ENCODE measurements around the gene TMEM231. TPM values are rescaled to one million over a fixed set of nuclear protein-coding genes. Genes with fewer than 3 reads are reported as not detected.
A peak's percentile ranks its signal among the peaks of the same experiment; 100 is the strongest.

The TMEM231 gene
- total and polyA plus RNA-seq, 9 of the 15 experiments (the other 6 are each of a cell fraction or from before 2014, with no cell fraction given): 1.6 to 27.6 (median 9.1) TPM

DNA sequence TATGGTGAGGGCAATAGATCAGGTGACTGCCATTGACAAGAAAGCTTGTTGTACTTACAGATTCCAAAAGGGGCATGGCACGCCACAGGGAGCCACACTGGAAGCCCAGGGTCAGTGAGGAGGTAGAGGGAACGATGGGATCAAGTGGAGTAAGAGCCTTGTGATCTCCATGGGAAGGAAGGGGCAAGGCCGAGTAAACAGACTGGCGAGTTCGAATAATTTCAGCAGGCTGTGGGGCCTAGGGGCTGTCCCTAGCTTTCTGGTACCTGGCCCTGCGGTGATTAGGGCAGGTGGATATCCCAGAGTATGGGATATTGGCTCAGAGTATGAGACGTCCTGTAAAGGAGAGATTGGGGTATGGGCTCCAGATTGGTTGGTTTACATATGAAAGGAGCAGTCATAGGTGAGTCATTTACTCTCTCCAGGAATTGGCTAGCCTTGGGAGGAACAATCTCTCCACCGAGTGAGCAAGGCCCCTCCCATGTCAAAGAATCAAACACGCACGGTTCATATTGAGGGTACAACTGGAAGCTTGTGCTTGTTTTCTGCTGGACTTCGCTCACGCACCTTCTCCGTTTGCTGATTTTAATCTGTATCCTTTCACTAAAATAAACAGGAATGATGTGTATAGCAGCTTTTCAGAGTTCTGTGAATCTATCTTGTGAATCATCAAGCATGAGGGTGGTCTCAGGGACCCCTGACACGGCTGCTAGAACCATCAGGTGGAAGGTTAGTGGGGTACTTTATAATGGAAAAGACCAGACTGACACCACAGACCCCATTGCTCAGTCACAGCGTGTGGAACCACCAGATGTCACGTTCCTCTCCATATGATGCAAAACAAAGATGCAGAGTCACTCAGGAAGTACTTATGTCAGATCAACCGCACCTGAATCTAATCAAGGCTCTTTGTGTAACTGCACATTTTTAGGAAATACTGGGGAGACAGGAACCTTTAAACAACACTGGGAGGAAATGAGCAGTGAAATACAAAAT, 38.1 kb upstream of the TMEM231 start (continued):
- TF ChIP-seq, protein P1, sequence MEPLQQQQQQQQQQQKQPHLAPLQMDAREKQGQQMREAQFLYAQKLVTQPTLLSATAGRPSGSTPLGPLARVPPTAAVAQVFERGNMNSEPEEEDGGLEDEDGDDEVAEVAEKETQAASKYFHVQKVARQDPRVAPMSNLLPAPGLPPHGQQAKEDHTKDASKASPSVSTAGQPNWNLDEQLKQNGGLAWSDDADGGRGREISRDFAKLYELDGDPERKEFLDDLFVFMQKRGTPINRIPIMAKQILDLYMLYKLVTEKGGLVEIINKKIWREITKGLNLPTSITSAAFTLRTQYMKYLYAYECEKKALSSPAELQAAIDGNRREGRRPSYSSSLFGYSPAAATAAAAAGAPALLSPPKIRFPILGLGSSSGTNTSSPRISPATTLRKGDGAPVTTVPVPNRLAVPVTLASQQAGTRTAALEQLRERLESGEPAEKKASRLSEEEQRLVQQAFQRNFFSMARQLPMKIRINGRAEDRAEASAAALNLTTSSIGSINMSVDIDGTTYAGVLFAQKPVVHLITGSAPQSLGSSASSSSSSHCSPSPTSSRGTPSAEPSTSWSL (CRISPR knock-in tag; IDR thresholded peaks at IDR 0.05; ENCODE audit: borderline replicate concordance): no peak
- TF ChIP-seq HDAC8 (tag; IDR thresholded peaks at IDR 0.05) (no peak; the same call in 1 of the 2 replicates), NR2C1 (IDR thresholded peaks at IDR 0.05) (peak; percentile 15; the same call in 1 of the 2 replicates), NR2C1 (tag; IDR thresholded peaks at IDR 0.05) (peak; percentile 71), HDAC3 (IDR thresholded peaks at IDR 0.05; ENCODE audit: borderline replicate concordance, partially characterized antibody) (peak; percentile 58), ZNF184 (CRISPR knock-in tag; IDR thresholded peaks at IDR 0.05) (no peak), RB1 (IDR thresholded peaks at IDR 0.05; ENCODE audit: low read depth) (no peak), SNRNP70 (optimal IDR thresholded peaks at IDR 0.05; ENCODE audit: low read depth, low read length) (no peak), DNMT1 (IDR thresholded peaks at IDR 0.05) (no peak), ZKSCAN3 (CRISPR knock-in tag; IDR thresholded peaks at IDR 0.05) (0 out of 2 replicates have a peak, but pooled peaks have one; percentile 37), ZNF76 (CRISPR knock-in tag; IDR thresholded peaks at IDR 0.05; ENCODE audit: borderline replicate concordance) (no peak), TARDBP (IDR thresholded peaks at IDR 0.05) (no peak), OTX1 (CRISPR knock-in tag; IDR thresholded peaks at IDR 0.05) (no peak), ADNP (tag; IDR thresholded peaks at IDR 0.05) (no peak), NR4A1 (CRISPR knock-in tag; IDR thresholded peaks at IDR 0.05) (no peak), NR4A1 (tag; IDR thresholded peaks at IDR 0.05) (peak; percentile 85), BRF1 (IDR thresholded peaks at IDR 0.05; ENCODE audit: borderline replicate concordance, extremely low read depth, insufficient read length) (no peak), ZNF77 (CRISPR knock-in tag; IDR thresholded peaks at IDR 0.05) (no peak), ZSCAN32 (CRISPR knock-in tag; IDR thresholded peaks at IDR 0.05) (no peak), DIDO1 (tag; IDR thresholded peaks at IDR 0.05; ENCODE audit: low read depth) (no peak), ZZZ3 (IDR thresholded peaks at IDR 0.05) (no peak), ZNF586 (CRISPR knock-in tag; conservative IDR thresholded peaks at IDR 0.05) (no peak), ZNF444 (CRISPR knock-in tag; IDR thresholded peaks at IDR 0.05) (no peak), ZNF583 (CRISPR knock-in tag; IDR thresholded peaks at IDR 0.05) (peak; percentile 67; the same call in 1 of the 2 replicates)
- TF ChIP-seq, protein P2, sequence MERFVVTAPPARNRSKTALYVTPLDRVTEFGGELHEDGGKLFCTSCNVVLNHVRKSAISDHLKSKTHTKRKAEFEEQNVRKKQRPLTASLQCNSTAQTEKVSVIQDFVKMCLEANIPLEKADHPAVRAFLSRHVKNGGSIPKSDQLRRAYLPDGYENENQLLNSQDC (CRISPR knock-in tag; IDR thresholded peaks at IDR 0.05): no peak
- TF ChIP-seq, protein P3, sequence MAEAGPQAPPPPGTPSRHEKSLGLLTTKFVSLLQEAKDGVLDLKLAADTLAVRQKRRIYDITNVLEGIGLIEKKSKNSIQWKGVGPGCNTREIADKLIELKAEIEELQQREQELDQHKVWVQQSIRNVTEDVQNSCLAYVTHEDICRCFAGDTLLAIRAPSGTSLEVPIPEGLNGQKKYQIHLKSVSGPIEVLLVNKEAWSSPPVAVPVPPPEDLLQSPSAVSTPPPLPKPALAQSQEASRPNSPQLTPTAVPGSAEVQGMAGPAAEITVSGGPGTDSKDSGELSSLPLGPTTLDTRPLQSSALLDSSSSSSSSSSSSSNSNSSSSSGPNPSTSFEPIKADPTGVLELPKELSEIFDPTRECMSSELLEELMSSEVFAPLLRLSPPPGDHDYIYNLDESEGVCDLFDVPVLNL (CRISPR knock-in tag; IDR thresholded peaks at IDR 0.05; ENCODE audit: low read depth): no peak
- TF ChIP-seq, protein P4, sequence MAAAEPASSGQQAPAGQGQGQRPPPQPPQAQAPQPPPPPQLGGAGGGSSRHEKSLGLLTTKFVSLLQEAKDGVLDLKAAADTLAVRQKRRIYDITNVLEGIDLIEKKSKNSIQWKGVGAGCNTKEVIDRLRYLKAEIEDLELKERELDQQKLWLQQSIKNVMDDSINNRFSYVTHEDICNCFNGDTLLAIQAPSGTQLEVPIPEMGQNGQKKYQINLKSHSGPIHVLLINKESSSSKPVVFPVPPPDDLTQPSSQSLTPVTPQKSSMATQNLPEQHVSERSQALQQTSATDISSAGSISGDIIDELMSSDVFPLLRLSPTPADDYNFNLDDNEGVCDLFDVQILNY (CRISPR knock-in tag; IDR thresholded peaks at IDR 0.05): no peak
